Neural cell (in vitro differentiated cells): ENCODE results near the gene ASB18. TPM values are rescaled to one million over a fixed set of nuclear protein-coding genes. Genes with fewer than 3 reads are reported as not detected.

ENCODE experiments used
- H2AFZ ChIP-seq: fragments of 200-600, 300-800 bp; sonication (generic), shearing (Covaris generic); 2 replicates; pipeline ENCODE4 v1.6.0; 2014; ENCODE audit warnings: low read depth, mild to moderate bottlenecking, antibody characterized with exemption, low read length, moderate library complexity
- H3F3A ChIP-seq: fragments of 200-600 bp; shearing (Covaris generic); 2 replicates; pipeline ENCODE4 v1.6.1; 2016; ENCODE audit warnings: mild to moderate bottlenecking, moderate library complexity, mixed read lengths, antibody characterized with exemption, low read length; ENCODE audit not compliant: insufficient read depth, poor library complexity, severe bottlenecking
- H3K27ac ChIP-seq: fragments of 200-600, 300-800 bp; sonication (generic), shearing (Covaris generic); 2 replicates; pipeline ENCODE4 v1.5.1; 2014; ENCODE audit warnings: mild to moderate bottlenecking, low read length, moderate library complexity
- H3K27me3 ChIP-seq: fragments of 300-800, 200-600 bp; sonication (generic), shearing (Covaris generic); 2 replicates; pipeline ENCODE4 v1.6.0; 2014; ENCODE audit warnings: mild to moderate bottlenecking, low read depth, low read length, moderate library complexity; ENCODE audit not compliant: insufficient read depth
- H3K36me3 ChIP-seq: fragments of 300-800, 200-600 bp; sonication (generic), shearing (Covaris generic); 2 replicates; pipeline ENCODE4 v1.5.1; 2014; ENCODE audit warnings: mild to moderate bottlenecking, antibody characterized with exemption, low read length, moderate library complexity; ENCODE audit not compliant: insufficient read depth
- H3K4me2 ChIP-seq: fragments of 300-800, 200-600 bp; sonication (generic), shearing (Covaris generic); 2 replicates; pipeline ENCODE4 v1.6.0; 2014; ENCODE audit warnings: mild to moderate bottlenecking, low read length
- H3K4me3 ChIP-seq: fragments of 300-800, 200-600 bp; sonication (generic), shearing (Covaris generic); 2 replicates; pipeline ENCODE4 v1.5.1; 2014; ENCODE audit warnings: mild to moderate bottlenecking, low read length, moderate library complexity
- H3K79me2 ChIP-seq: fragments of 200-600 bp; shearing (Covaris generic); replicated peaks from 2 replicates; pipeline ENCODE4 v1.6.0; 2014; ENCODE audit warnings: mild to moderate bottlenecking, low read length, moderate library complexity; ENCODE audit not compliant: insufficient read depth
- H3K9ac ChIP-seq: fragments of 300-800, 200-600 bp; sonication (generic), shearing (Covaris generic); 2 replicates; pipeline ENCODE4 v1.6.1; 2016; ENCODE audit warnings: mild to moderate bottlenecking, low read length, mixed read lengths
- H3K9me2 ChIP-seq: fragments of 200-600 bp; shearing (Covaris generic); 2 replicates; pipeline ENCODE4 v1.6.1; 2016; ENCODE audit warnings: mild to moderate bottlenecking, low read length, mixed read lengths; ENCODE audit not compliant: insufficient read depth
- H3K9me3 ChIP-seq: fragments of 200-600, 300-800 bp; sonication (generic), shearing (Covaris generic); 2 replicates; pipeline ENCODE4 v1.6.1; 2016; ENCODE audit warnings: mild to moderate bottlenecking, mixed run types, low read length, moderate library complexity, mixed read lengths
- H4K20me1 ChIP-seq: fragments of 200-600 bp; shearing (Covaris generic); 2 replicates; pipeline ENCODE4 v1.6.1; 2016; ENCODE audit warnings: mild to moderate bottlenecking, mixed run types; ENCODE audit not compliant: insufficient read depth
- EP300 ChIP-seq: fragments of 450-650 bp; conservative IDR thresholded peaks from 2 replicates; pipeline ENCODE4 v1.6.1; 2014; ENCODE audit warnings: antibody characterized with exemption, mild to moderate bottlenecking, moderate library complexity; ENCODE audit not compliant: poor library complexity, severe bottlenecking
- EZH2 ChIP-seq: fragments of 200-600, 300-800 bp; shearing (Covaris generic), sonication (generic); IDR thresholded peaks from 2 replicates; pipeline ENCODE4 v1.6.1; 2014; ENCODE audit warnings: antibody characterized with exemption, low read length, borderline replicate concordance, mild to moderate bottlenecking; ENCODE audit not compliant: insufficient read depth, poor library complexity, severe bottlenecking
- MXI1 ChIP-seq: fragments of 450-650 bp; conservative IDR thresholded peaks from 2 replicates; pipeline ENCODE4 v1.6.1; 2014; ENCODE audit warnings: antibody characterized with exemption, mild to moderate bottlenecking; ENCODE audit not compliant: poor library complexity, severe bottlenecking
- POLR2AphosphoS5 ChIP-seq: IDR thresholded peaks from 2 replicates; pipeline ENCODE4 v1.6.1; 2012
- RAD21 ChIP-seq: fragments of 450-650 bp; conservative IDR thresholded peaks from 2 replicates; pipeline ENCODE4 v1.6.1; 2014; ENCODE audit warnings: antibody characterized with exemption, mild to moderate bottlenecking, moderate library complexity
- SMC3 ChIP-seq: fragments of 450-650 bp; conservative IDR thresholded peaks from 2 replicates; pipeline ENCODE4 v1.6.1; 2014; ENCODE audit warnings: antibody characterized with exemption, mild to moderate bottlenecking, moderate library complexity; ENCODE audit not compliant: poor library complexity
- TAF1 ChIP-seq: IDR thresholded peaks from 2 replicates; pipeline ENCODE4 v1.6.1; 2012; ENCODE audit warnings: low read depth
- polyA plus RNA-seq: library from polyadenylated mRNA; depleted of rRNA; stranded (reverse); fragments of >200 nt; gene quantifications from 2 replicates; pipeline ENCODE4 v1.2.3, GENCODE V29; 2014
- TF ChIP-seq, protein P1 (sequence below): IDR thresholded peaks from 2 replicates; pipeline ENCODE4 v1.6.1; 2012; ENCODE audit warnings: borderline replicate concordance
- TF ChIP-seq, protein P2 (sequence below): fragments of 450-650 bp; IDR thresholded peaks from 2 replicates; pipeline ENCODE4 v1.5.1; 2014; ENCODE audit warnings: antibody characterized with exemption, mild to moderate bottlenecking, moderate library complexity; ENCODE audit not compliant: poor library complexity, severe bottlenecking

ASB18 gene
- polyA plus RNA-seq, 1 donor from 2014 or later, result not detected

DNA sequence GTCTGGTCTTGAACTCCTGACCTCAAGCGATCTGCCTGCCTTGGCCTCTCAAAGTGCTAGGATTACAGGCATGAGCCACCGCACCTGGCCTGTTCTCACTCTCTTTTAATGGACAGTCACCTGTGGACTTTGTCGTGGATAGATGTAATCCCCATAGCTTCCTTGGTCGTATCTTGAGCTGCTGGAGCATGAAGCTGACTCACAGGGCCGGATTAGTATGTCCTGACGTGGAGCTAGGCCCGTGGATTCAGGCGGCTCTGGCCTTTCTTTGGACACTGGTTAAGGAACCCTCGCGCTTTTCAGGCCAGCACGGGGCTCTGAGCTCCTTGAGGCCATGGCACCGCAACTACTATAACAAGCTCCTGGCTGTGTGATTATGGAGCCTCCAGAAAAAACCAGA, 68.5 kb downstream of the ASB18 start:
- no peaks in the 10 kb centered on the region for H3K9me3 ChIP-seq
- H3F3A ChIP-seq, result no peaks in the 10 kb centered on the region
- H3K27ac ChIP-seq, result no peak overlapping the region
- H2AFZ ChIP-seq, result no peak overlapping the region
- H3K4me2 ChIP-seq, result no peak overlapping the region
- H4K20me1 ChIP-seq, result no peaks in the 10 kb centered on the region
- no peaks in the 10 kb centered on the region for H3K27me3 ChIP-seq
- TF ChIP-seq MXI1, result no peak
- TF ChIP-seq EZH2, result no peak
- no peak for TF ChIP-seq SMC3
- TF ChIP-seq, protein P1, sequence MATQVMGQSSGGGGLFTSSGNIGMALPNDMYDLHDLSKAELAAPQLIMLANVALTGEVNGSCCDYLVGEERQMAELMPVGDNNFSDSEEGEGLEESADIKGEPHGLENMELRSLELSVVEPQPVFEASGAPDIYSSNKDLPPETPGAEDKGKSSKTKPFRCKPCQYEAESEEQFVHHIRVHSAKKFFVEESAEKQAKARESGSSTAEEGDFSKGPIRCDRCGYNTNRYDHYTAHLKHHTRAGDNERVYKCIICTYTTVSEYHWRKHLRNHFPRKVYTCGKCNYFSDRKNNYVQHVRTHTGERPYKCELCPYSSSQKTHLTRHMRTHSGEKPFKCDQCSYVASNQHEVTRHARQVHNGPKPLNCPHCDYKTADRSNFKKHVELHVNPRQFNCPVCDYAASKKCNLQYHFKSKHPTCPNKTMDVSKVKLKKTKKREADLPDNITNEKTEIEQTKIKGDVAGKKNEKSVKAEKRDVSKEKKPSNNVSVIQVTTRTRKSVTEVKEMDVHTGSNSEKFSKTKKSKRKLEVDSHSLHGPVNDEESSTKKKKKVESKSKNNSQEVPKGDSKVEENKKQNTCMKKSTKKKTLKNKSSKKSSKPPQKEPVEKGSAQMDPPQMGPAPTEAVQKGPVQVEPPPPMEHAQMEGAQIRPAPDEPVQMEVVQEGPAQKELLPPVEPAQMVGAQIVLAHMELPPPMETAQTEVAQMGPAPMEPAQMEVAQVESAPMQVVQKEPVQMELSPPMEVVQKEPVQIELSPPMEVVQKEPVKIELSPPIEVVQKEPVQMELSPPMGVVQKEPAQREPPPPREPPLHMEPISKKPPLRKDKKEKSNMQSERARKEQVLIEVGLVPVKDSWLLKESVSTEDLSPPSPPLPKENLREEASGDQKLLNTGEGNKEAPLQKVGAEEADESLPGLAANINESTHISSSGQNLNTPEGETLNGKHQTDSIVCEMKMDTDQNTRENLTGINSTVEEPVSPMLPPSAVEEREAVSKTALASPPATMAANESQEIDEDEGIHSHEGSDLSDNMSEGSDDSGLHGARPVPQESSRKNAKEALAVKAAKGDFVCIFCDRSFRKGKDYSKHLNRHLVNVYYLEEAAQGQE, result no peak
- TF ChIP-seq TAF1, result no peak
- no peak for TF ChIP-seq EP300
- no peak for TF ChIP-seq POLR2AphosphoS5
- TF ChIP-seq, protein P2, sequence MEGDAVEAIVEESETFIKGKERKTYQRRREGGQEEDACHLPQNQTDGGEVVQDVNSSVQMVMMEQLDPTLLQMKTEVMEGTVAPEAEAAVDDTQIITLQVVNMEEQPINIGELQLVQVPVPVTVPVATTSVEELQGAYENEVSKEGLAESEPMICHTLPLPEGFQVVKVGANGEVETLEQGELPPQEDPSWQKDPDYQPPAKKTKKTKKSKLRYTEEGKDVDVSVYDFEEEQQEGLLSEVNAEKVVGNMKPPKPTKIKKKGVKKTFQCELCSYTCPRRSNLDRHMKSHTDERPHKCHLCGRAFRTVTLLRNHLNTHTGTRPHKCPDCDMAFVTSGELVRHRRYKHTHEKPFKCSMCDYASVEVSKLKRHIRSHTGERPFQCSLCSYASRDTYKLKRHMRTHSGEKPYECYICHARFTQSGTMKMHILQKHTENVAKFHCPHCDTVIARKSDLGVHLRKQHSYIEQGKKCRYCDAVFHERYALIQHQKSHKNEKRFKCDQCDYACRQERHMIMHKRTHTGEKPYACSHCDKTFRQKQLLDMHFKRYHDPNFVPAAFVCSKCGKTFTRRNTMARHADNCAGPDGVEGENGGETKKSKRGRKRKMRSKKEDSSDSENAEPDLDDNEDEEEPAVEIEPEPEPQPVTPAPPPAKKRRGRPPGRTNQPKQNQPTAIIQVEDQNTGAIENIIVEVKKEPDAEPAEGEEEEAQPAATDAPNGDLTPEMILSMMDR, result no peak
- TF ChIP-seq RAD21, result no peak
- no peaks in the 10 kb centered on the region for H3K79me2 ChIP-seq
- H3K36me3 ChIP-seq, result no peaks in the 10 kb centered on the region
- no peaks in the 10 kb centered on the region for H3K9me2 ChIP-seq
- H3K4me3 ChIP-seq, result no peak overlapping the region
- no peak overlapping the region for H3K9ac ChIP-seq

DNA sequence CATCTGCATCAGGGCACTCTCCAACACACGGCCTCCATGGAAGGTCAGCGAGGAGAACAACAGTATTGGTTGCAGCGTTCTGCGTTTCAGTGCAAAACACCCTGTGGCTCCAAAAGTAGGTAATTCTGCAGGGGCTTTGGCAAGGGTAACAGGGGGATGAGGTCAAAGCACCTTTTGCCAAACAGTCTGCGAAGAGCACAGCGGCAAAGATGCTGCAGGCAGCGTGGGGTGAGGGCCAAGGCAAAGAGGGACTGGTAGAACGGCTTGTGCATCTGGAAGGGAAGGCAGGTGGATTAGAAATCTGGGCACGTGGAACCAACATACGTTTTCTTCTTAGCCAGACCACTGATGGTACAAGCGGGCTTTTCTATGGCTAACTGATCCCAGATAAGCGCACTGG, 69.4 kb downstream of the ASB18 start:
- no peaks in the 10 kb centered on the region for H3K9me2 ChIP-seq
- no peaks in the 10 kb centered on the region for H4K20me1 ChIP-seq
- no peak overlapping the region for H3K27ac ChIP-seq
- no peak overlapping the region for H3K9ac ChIP-seq
- H3K4me2 ChIP-seq, result no peak overlapping the region
- no peak overlapping the region for H3K4me3 ChIP-seq
- H3K27me3 ChIP-seq, result no peaks in the 10 kb centered on the region
- no peak overlapping the region for H2AFZ ChIP-seq
- no peaks in the 10 kb centered on the region for H3K9me3 ChIP-seq
- H3F3A ChIP-seq, result no peaks in the 10 kb centered on the region
- H3K79me2 ChIP-seq, result no peaks in the 10 kb centered on the region
- H3K36me3 ChIP-seq, result no peaks in the 10 kb centered on the region
- TF ChIP-seq RAD21, result no peak
- TF ChIP-seq TAF1, result no peak
- TF ChIP-seq, protein P2, result no peak
